Neural crest cell (in vitro differentiated cells): ENCODE data around the gene OVOL2. TPM values are rescaled to one million over a fixed set of nuclear protein-coding genes. Genes with fewer than 3 reads are reported as not detected.
"Not testable (repeated sequence)": the region's sequence is repeated elsewhere in the genome, so short reads cannot be mapped to it uniquely, and the experiment has no call there.

ENCODE experiments used
- DNase-seq: peaks from one replicate; pipeline ENCODE4 v3.0.0; 2021; ENCODE audit warnings: low read depth, mixed read lengths, low spot score
- H3K27ac Mint-ChIP-seq: one replicate; pipeline ENCODE4 v1.8.0; 2021; ENCODE audit warnings: mild to moderate bottlenecking, mixed read lengths; ENCODE audit not compliant: unreplicated experiment
- H3K27me3 Mint-ChIP-seq: 2 replicates; pipeline ENCODE4 v1.8.0; 2021; ENCODE audit warnings: low read depth, mild to moderate bottlenecking, mixed read lengths
- H3K36me3 Mint-ChIP-seq: 2 replicates; pipeline ENCODE4 v1.8.0; 2021; ENCODE audit warnings: low read depth, mild to moderate bottlenecking, mixed read lengths
- H3K4me1 Mint-ChIP-seq: 2 replicates; pipeline ENCODE4 v1.8.0; 2021; ENCODE audit warnings: mixed read lengths
- H3K4me3 Mint-ChIP-seq: one replicate; pipeline ENCODE4 v1.8.0; 2021; ENCODE audit warnings: mild to moderate bottlenecking, mixed read lengths
- H3K9me3 Mint-ChIP-seq: 2 replicates; pipeline ENCODE4 v1.8.0; 2021; ENCODE audit warnings: mixed read lengths
- total RNA-seq: library from RNA; stranded (reverse); gene quantifications from 2 replicates; pipeline ENCODE4 v1.2.1, GENCODE V29; 2021
- TF ChIP-seq, protein P1 (sequence below): fragments of 200-600 bp; sonication (generic); conservative IDR thresholded peaks from 2 replicates; pipeline ENCODE4 v1.5.0; 2021; ENCODE audit warnings: antibody characterized with exemption, mild to moderate bottlenecking

Gene OVOL2
- total RNA-seq, 1 donor from 2014 or later: not detected

DNA sequence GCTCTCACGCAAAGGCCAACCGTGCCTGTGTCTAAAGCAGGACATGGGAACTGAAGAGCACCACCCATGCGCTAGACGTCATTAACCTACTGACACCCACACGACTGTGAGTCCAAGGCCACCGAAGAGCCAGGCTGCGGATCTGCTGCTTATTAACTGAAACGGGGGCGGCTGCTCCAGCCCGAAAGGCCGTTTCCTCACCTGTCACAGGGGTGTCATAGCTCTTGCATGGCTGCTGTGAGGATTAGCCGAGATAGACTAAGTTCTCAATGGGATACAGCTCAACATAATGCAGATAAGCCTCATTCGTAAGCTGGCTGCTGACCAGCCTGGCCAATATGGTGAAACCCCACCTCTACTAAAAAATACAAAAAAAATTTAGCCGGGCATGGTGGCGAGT is 26.7 kb downstream of the OVOL2 start:
- Mint-ChIP-seq H3K4me1 (peaks cover 25% of the 10 kb centered on the region), H3K36me3 (no peaks in the 10 kb centered on the region), H3K27ac (no peak overlapping the region)

DNA sequence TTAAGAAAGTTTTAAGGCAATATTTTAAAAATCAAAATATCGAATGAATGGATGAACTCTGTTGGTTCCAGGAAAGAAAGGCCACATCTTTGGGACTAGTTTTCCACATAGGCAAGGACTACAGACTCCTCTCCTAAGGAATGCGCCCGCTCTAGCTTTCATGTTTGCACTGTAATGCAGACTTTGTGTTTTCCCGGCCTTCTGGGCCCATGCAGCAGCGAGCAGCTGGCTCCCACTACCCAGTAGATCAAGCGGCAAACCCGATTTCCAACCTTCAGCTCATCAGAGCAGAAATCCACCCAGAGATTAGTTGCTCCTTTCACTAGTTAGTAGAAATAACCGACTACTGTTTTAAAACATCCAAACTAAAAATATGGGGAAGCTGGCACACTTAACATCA is 27.7 kb downstream of the OVOL2 start:
- Mint-ChIP-seq H3K27ac (no peak overlapping the region), H3K4me1 (peaks cover 25% of the 10 kb centered on the region), H3K27me3 (peaks cover 3% of the 10 kb centered on the region), H3K9me3 (no peaks in the 10 kb centered on the region), H3K36me3 (no peaks in the 10 kb centered on the region), H3K4me3 (no peak overlapping the region)
- TF ChIP-seq, protein P1, sequence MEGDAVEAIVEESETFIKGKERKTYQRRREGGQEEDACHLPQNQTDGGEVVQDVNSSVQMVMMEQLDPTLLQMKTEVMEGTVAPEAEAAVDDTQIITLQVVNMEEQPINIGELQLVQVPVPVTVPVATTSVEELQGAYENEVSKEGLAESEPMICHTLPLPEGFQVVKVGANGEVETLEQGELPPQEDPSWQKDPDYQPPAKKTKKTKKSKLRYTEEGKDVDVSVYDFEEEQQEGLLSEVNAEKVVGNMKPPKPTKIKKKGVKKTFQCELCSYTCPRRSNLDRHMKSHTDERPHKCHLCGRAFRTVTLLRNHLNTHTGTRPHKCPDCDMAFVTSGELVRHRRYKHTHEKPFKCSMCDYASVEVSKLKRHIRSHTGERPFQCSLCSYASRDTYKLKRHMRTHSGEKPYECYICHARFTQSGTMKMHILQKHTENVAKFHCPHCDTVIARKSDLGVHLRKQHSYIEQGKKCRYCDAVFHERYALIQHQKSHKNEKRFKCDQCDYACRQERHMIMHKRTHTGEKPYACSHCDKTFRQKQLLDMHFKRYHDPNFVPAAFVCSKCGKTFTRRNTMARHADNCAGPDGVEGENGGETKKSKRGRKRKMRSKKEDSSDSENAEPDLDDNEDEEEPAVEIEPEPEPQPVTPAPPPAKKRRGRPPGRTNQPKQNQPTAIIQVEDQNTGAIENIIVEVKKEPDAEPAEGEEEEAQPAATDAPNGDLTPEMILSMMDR: no peak
- no peak for DNase-seq

More for the DNA sequence above, 26.7 kb downstream of the OVOL2 start:
- TF ChIP-seq, protein P1: no peak
- DNase-seq: no peak
- no peaks in the 10 kb centered on the region for H3K9me3 Mint-ChIP-seq
- H3K27me3 Mint-ChIP-seq: no peaks in the 10 kb centered on the region
- H3K4me3 Mint-ChIP-seq: no peak overlapping the region

DNA sequence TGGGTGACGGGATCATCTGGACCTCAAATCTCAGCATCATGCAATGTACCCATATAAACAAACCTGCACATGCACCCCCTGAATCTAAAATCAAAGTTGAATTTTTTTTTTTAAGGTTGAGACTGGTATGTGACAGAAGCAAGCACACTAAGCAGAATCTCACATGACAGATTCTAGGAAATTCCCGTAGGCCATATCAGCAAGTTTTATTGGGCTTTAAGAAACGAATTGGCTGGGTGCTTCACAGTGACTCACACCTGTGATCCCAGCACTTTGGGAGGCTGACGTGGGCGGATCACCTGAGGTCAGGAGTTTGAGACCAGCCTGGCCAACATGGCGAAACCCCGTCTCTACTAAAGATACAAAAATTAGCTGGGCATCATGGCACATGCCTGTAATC is 30.7 kb downstream of the OVOL2 start:
- not testable (repeated sequence) for H3K4me3 Mint-ChIP-seq, H3K9me3 Mint-ChIP-seq, H3K27ac Mint-ChIP-seq, H3K36me3 Mint-ChIP-seq, H3K4me1 Mint-ChIP-seq, DNase-seq
- H3K27me3 Mint-ChIP-seq: peaks cover 14% of the 10 kb centered on the region

DNA sequence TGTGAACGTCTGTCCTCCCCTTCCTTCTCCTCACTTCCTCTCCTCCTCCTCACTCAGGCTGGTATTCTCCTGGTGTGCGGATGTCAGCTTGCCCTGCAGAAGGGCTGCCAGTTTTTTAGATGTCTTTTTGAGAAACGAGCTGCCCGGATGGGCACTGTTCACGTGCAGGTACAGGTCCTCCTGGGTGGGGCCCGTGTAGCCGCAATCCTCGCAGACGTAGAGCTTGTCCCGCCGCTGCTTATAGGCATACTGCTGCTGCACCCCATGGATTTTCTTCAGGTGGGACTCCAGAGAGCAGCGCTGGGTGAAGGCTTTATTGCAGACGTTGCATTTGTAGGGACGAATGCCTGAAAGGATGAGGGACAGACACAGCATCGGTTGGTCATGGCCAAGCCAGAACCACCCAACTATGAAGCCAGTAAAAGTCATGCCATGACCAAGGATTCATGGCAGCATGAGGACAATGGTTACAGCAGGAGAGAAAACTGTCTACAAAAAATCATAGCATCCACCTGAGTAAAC is 33.0 kb downstream of the OVOL2 start:
- Mint-ChIP-seq H3K4me1 (no peaks in the 10 kb centered on the region), H3K36me3 (no peaks in the 10 kb centered on the region), H3K27ac (no peak overlapping the region), H3K4me3 (no peak overlapping the region), H3K27me3 (peaks cover 19% of the 10 kb centered on the region), H3K9me3 (no peaks in the 10 kb centered on the region)
- no peak for DNase-seq
- TF ChIP-seq, protein P1: no peak

DNA sequence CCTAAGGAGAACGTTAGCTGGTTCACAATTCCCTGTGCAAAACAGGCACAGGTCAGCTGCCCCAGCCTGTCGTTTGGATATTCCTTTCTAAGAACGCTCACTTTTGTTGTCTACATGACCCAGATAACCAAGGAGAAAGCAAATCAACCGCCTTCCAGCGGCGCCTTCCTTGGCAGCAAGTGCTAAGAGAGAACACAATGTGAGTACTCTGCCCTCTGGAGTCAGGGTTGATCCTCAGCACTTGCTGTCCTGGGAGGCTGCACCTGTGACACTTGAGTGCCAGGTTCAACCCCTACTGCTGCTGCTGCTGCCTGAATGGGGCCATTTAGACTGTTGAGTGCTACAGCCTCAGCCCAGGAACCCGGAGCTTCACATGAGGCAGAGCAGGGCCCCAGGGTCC is 36.8 kb downstream of the OVOL2 start:
- Mint-ChIP-seq H3K9me3 (peaks cover 4% of the 10 kb centered on the region), H3K4me3 (no peak overlapping the region), H3K4me1 (no peaks in the 10 kb centered on the region), H3K27me3 (peaks cover 21% of the 10 kb centered on the region), H3K36me3 (no peaks in the 10 kb centered on the region), H3K27ac (no peak overlapping the region)
- DNase-seq: no peak
- TF ChIP-seq, protein P1: no peak

DNA sequence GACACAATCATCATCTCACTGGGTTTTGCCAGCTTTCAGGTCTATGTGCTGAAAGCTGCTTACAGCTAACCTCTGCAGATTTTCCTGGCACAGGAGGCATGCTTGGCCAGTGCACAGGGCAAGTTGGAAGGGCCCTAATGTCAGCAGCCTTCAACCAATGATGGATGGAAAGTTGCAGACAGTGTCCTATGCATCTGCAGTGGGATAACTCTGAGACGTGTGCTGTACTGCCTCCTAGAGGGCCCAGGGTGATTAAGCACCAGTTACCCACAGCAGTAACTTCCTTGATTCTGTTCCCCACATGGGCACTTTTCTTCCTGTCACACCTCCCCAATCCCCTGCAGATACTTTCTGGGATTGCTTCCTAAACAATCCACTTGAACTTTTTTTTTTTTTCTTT is 38.6 kb downstream of the OVOL2 start:
- no peaks in the 10 kb centered on the region for H3K36me3 Mint-ChIP-seq
- TF ChIP-seq, protein P1: peak; percentile 47
- H3K4me1 Mint-ChIP-seq: no peaks in the 10 kb centered on the region
- no peak overlapping the region for H3K4me3 Mint-ChIP-seq
- no peak for DNase-seq
- H3K9me3 Mint-ChIP-seq: peaks cover 4% of the 10 kb centered on the region
- peaks cover 13% of the 10 kb centered on the region for H3K27me3 Mint-ChIP-seq
- H3K27ac Mint-ChIP-seq: no peak overlapping the region
